K562 (cell line): ENCODE measurements around the gene ZNF296. TPM values are rescaled to one million over a fixed set of nuclear protein-coding genes. Genes with fewer than 3 reads are reported as not detected.
A peak's percentile ranks its signal among the peaks of the same experiment; 100 is the strongest.

ENCODE experiments used
- ATAC-seq: fragments of 200-7000 bp; cut with Tn5 transposase; 3 replicates; pipeline ENCODE4 v1.9.1; 2020; ENCODE audit warnings: moderate library complexity
- BruUV-seq: library from RNA; stranded (reverse); fragments of 400-500 nt; replicated peaks from 2 replicates; lab custom pipeline; 2021; lab: Mats Ljungman, UMichigan
- CTCF ChIA-PET: fragments of 300-600 bp; formaldehyde crosslinking; extraction: SDS; loops from one replicate; lab custom pipeline; 2021; ENCODE audit warnings: low intra/inter-chr PET ratio; lab: Yijun Ruan, JAX
- POLR2A ChIA-PET: fragments of 300-600, 350-650 bp; sonication (Branson Sonifier 250); formaldehyde crosslinking; extraction: SDS; loops from one replicate; lab custom pipeline; 2021; ENCODE audit warnings: antibody characterized with exemption, inconsistent platforms; lab: Yijun Ruan, JAX
- DNase-seq, 4 experiments: peaks; one replicate each; pipeline versions ENCODE4 v3.0.0 to v3.0.0-alpha.2; 2011 to 2018; ENCODE audit warnings: low spot score in 3 of 4, mixed read lengths in 3 of 4; ENCODE audit errors: extremely low read depth in 1 of 4
- FAIRE-seq: peaks from 2 replicates; lab custom pipeline; 2011; peaks lifted over from hg19 to GRCh38; lab: Jason Lieb, UNC
- H2AFZ ChIP-seq: 2 replicates; pipeline ENCODE4 v1.6.0; 2011; ENCODE audit warnings: low read depth, low read length, control low read depth, inconsistent platforms
- H3K27ac ChIP-seq: fragments of 200-600 bp; 3 replicates; pipeline ENCODE4 v1.8.0; 2011; ENCODE audit warnings: low read depth, mild to moderate bottlenecking, control low read depth, inconsistent platforms, low read length, moderate library complexity, mixed read lengths; ENCODE audit errors: extremely low read depth
- H3K27me3 ChIP-seq, 2 experiments: fragments of 300-600 bp in 1 of 2; 2 replicates in 1 of 2; 3 replicates in 1 of 2; pipeline versions ENCODE4 v1.6.0 to v1.8.0; 2011; ENCODE audit warnings: inconsistent platforms in 2 of 2, low read length in 2 of 2, mild to moderate bottlenecking in 1 of 2, mixed read lengths in 1 of 2, moderate library complexity in 1 of 2; ENCODE audit not compliant: control insufficient read depth in 2 of 2, insufficient read depth in 2 of 2
- H3K36me3 ChIP-seq: fragments of 300-600 bp; 3 replicates; pipeline ENCODE4 v1.8.0; 2011; ENCODE audit warnings: mild to moderate bottlenecking, low read length, inconsistent platforms; ENCODE audit not compliant: control insufficient read depth, insufficient read depth
- H3K4me1 ChIP-seq, 2 experiments: fragments of 200-600 bp in 1 of 2; replicated peaks in 1 of 2; 2 replicates in 1 of 2; 3 replicates in 1 of 2; pipeline versions ENCODE4 v1.5.1 to v1.8.0; 2011; ENCODE audit warnings: inconsistent platforms in 2 of 2, low read length in 2 of 2, mild to moderate bottlenecking in 1 of 2, mixed read lengths in 1 of 2, moderate library complexity in 1 of 2; ENCODE audit not compliant: control insufficient read depth in 2 of 2, insufficient read depth in 2 of 2
- H3K4me2 ChIP-seq: 2 replicates; pipeline ENCODE4 v1.6.1; 2011; ENCODE audit warnings: low read length, control low read depth, inconsistent platforms, mixed read lengths; ENCODE audit not compliant: insufficient read depth
- H3K4me3 ChIP-seq: fragments of 200-600 bp; sonication (generic), shearing (Covaris generic); 2 replicates; pipeline ENCODE4 v1.5.1; 2016; ENCODE audit warnings: control low read depth, inconsistent platforms
- H3K79me2 ChIP-seq: fragments of 200-600 bp; 3 replicates; pipeline ENCODE4 v1.8.0; 2011; ENCODE audit warnings: low read length, inconsistent platforms; ENCODE audit not compliant: control insufficient read depth, insufficient read depth
- H3K9ac ChIP-seq, 2 experiments: 2 replicates each; pipeline versions ENCODE4 v1.6.0 to v1.6.1; 2011; ENCODE audit warnings: low read depth in 2 of 2, low read length in 2 of 2, control low read depth in 1 of 2, inconsistent platforms in 1 of 2, mild to moderate bottlenecking in 1 of 2, mixed read lengths in 1 of 2; ENCODE audit not compliant: insufficient read depth in 1 of 2
- H3K9me1 ChIP-seq: one replicate; pipeline ENCODE4 v1.6.0; 2011; ENCODE audit warnings: inconsistent platforms, mild to moderate bottlenecking, low read length, moderate library complexity; ENCODE audit not compliant: control insufficient read depth, insufficient read depth
- H3K9me3 ChIP-seq: replicated peaks from 2 replicates; pipeline ENCODE4 v1.5.1; 2011; ENCODE audit warnings: low read depth, low read length, inconsistent platforms; ENCODE audit not compliant: control insufficient read depth, insufficient read depth
- H4K20me1 ChIP-seq: replicated peaks from 2 replicates; pipeline ENCODE4 v1.6.1; 2011; ENCODE audit warnings: low read length, inconsistent platforms, mixed read lengths; ENCODE audit not compliant: control insufficient read depth, insufficient read depth
- ATF4 ChIP-seq: fragments of 450-650 bp; formaldehyde crosslinking; IDR thresholded peaks from 2 replicates; pipeline ENCODE4 v1.4.0; 2022; ENCODE audit warnings: mild to moderate bottlenecking, moderate library complexity
- NFE2 ChIP-seq: IDR thresholded peaks from 2 replicates; pipeline ENCODE4 v1.6.1; 2014; ENCODE audit warnings: antibody characterized with exemption, low read depth
- NR2C1 ChIP-seq, 2 experiments: fragments of 450-650 bp; IDR thresholded peaks; 2 replicates each; pipeline ENCODE4 v1.6.1; 2017; ENCODE audit warnings: mild to moderate bottlenecking in 2 of 2, antibody characterized with exemption in 1 of 2, inconsistent platforms in 1 of 2, missing compliant biosample characterization in 1 of 2, missing genetic modification characterization in 1 of 2
- SIX5 ChIP-seq, 2 experiments: IDR thresholded peaks; 2 replicates each; pipeline ENCODE4 v1.6.1; 2011; ENCODE audit warnings: low read length in 2 of 2, borderline replicate concordance in 1 of 2, low read depth in 1 of 2, mild to moderate bottlenecking in 1 of 2, moderate library complexity in 1 of 2; ENCODE audit not compliant: insufficient read depth in 1 of 2
- SMARCA5 ChIP-seq: fragments of 450-650 bp; IDR thresholded peaks from 2 replicates; pipeline ENCODE4 v1.6.1; 2016
- TBL1XR1 ChIP-seq, 2 experiments: IDR thresholded peaks; 2 replicates each; pipeline ENCODE4 v1.6.1; 2012; ENCODE audit warnings: improper control_type of control experiment in 2 of 2, low read length in 2 of 2, mild to moderate bottlenecking in 1 of 2
- ZNF134 ChIP-seq: fragments of 250-450 bp; sonication (Bioruptor Pico); conservative IDR thresholded peaks from 2 replicates; pipeline ENCODE4 v1.4.0; 2020
- WGBS: fragments of 100-300 bp; shearing (Covaris generic); methylation state at CpG from one replicate; pipeline ENCODE4 v1.1.6; 2016; ENCODE audit warnings: low coverage, mixed read lengths; ENCODE audit not compliant: insufficient coverage; ENCODE audit errors: missing lambda C conversion rate; 5-methylcytosine and 5-hydroxymethylcytosine counted together
- in situ Hi-C: fragments of 300-500 bp; cut with MboI; formaldehyde crosslinking; loops from 4 replicates; pipeline ENCODE4 v1.15.0; 2018; ENCODE audit warnings: inconsistent platforms, mixed read lengths
- intact Hi-C: fragments of 100-400 bp; cut with micrococcal nuclease; formaldehyde crosslinking; loops from 2 replicates; pipeline ENCODE4 v1.14.2; 2022
- polyA plus RNA-seq, 8 experiments: library from polyadenylated mRNA; depleted of rRNA in 4 of 8; stranded (reverse) in 5 of 8; unstranded in 3 of 8; fragments of >200 nt; fragmentation: Nextera tagmentation in 2 of 8; fragmentation: Illumina TruSeq in 1 of 8; extraction: Ambion mirVana in 2 of 8; extraction: Trizol in 1 of 8; gene quantifications; 2 replicates each; pipeline versions ENCODE4 v1.2.1 to v1.2.3, GENCODE V29; 2011 to 2014; ENCODE audit warnings: inconsistent platforms in 1 of 8, missing spikeins in 1 of 8
- total RNA-seq, 7 experiments: library from RNA; depleted of rRNA in 6 of 7; stranded (reverse); fragments of >200 nt in 6 of 7; fragmentation: Illumina TruSeq in 2 of 7; extraction: Trizol in 2 of 7; gene quantifications; 2 replicates each; pipeline versions ENCODE4 v1.2.1 to v1.2.3, GENCODE V29; 2011 to 2021; ENCODE audit warnings: low replicate concordance in 1 of 7
- TF ChIP-seq, protein P1 (sequence below): fragments of 250-450 bp; sonication (Bioruptor Pico); IDR thresholded peaks from 2 replicates; pipeline ENCODE4 v1.5.0; 2022; ENCODE audit warnings: mild to moderate bottlenecking
- TF ChIP-seq, protein P2 (sequence below): fragments of 450-650 bp; IDR thresholded peaks from 2 replicates; pipeline ENCODE4 v1.6.1; 2017; ENCODE audit warnings: antibody characterized with exemption, mild to moderate bottlenecking

The ZNF296 gene
- total and polyA plus RNA-seq, 9 of the 15 experiments (the other 6 are each of a cell fraction or from before 2014, with no cell fraction given), result 0.03 to 8.8 (median 0.47) TPM; not detected in 1

DNA sequence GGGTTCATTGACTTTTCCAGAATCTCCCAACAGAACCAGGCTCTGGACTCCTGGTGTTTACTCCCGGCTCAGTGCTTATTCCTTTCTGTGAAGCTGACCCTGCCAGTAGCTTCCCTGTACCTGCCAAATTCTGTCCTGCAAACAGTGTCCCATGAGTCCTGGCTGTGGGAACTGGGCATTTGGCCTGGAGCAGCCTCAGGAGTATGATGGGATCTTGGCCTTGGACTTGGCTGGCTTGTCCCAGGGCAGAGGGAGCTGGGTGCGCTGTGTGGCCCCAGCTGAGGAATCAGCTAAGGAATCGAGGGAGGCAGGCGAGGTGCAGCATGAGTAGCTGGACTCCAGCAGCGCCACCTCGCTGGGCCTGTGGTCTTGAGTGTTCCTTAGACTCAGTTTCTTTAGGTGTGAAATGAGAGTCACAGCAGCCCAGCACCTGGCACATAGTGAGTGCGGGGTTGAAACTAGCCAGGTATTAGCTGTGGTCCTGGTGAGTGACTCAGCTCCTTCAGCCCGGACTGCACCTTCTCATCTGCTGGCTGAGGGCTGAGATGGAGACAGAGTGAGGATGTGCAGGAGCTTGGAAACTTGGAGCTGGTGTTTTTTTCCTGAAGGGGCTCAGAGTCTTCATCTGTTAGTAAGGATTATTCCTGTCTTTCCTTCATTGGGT is 27.1 kb downstream of the ZNF296 start:
- ChIA-PET POLR2A (interaction anchor here (0.9 to 1.7 kb wide), 6 partner anchors 8 to 296 kb away, joined by 3 to 9 read pairs (median 4); partner anchors contain the start of gene CLASRP), CTCF (no interaction called here)
- FAIRE-seq (no peak), ATAC-seq (peak; percentile 60)
- Histone ChIP-seq H2AFZ (no peak overlapping the region), H3K36me3 (peaks cover 76% of the 10 kb centered on the region), H4K20me1 (peaks cover 28% of the 10 kb centered on the region), H3K4me1 (peaks cover 3 to 8% of the 10 kb centered on the region in 2 experiments; a peak in 3 of 5 replicates), H3K9me3 (no peaks in the 10 kb centered on the region), H3K27ac (no peak overlapping the region; the same call in 2 of the 3 replicates), H3K4me3 (no peak overlapping the region)
- in situ Hi-C loops, result no loop called here
- no peak for TF ChIP-seq SIX5 (IDR thresholded peaks at IDR 0.05; ENCODE audit: borderline replicate concordance in 1 of 2, insufficient read depth in 1 of 2, low read depth in 1 of 2, low read length in 2 of 2)
- no peak for TF ChIP-seq TBL1XR1 (IDR thresholded peaks at IDR 0.05; ENCODE audit: low read length in 2 of 2)
- TF ChIP-seq, protein P1, sequence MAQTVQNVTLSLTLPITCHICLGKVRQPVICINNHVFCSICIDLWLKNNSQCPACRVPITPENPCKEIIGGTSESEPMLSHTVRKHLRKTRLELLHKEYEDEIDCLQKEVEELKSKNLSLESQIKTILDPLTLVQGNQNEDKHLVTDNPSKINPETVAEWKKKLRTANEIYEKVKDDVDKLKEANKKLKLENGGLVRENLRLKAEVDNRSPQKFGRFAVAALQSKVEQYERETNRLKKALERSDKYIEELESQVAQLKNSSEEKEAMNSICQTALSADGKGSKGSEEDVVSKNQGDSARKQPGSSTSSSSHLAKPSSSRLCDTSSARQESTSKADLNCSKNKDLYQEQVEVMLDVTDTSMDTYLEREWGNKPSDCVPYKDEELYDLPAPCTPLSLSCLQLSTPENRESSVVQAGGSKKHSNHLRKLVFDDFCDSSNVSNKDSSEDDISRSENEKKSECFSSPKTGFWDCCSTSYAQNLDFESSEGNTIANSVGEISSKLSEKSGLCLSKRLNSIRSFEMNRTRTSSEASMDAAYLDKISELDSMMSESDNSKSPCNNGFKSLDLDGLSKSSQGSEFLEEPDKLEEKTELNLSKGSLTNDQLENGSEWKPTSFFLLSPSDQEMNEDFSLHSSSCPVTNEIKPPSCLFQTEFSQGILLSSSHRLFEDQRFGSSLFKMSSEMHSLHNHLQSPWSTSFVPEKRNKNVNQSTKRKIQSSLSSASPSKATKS, result no peak
- TF ChIP-seq NR2C1 (IDR thresholded peaks at IDR 0.05), result no peak
- no peak for TF ChIP-seq NR2C1 (tag; IDR thresholded peaks at IDR 0.05)
- peak; percentile 13; the same call in 1 of the 2 replicates for TF ChIP-seq NFE2
- TF ChIP-seq SMARCA5, result no peak
- TF ChIP-seq ATF4, result no peak
- TF ChIP-seq ZNF134 (CRISPR knock-in tag), result no peak
- TF ChIP-seq, protein P2, sequence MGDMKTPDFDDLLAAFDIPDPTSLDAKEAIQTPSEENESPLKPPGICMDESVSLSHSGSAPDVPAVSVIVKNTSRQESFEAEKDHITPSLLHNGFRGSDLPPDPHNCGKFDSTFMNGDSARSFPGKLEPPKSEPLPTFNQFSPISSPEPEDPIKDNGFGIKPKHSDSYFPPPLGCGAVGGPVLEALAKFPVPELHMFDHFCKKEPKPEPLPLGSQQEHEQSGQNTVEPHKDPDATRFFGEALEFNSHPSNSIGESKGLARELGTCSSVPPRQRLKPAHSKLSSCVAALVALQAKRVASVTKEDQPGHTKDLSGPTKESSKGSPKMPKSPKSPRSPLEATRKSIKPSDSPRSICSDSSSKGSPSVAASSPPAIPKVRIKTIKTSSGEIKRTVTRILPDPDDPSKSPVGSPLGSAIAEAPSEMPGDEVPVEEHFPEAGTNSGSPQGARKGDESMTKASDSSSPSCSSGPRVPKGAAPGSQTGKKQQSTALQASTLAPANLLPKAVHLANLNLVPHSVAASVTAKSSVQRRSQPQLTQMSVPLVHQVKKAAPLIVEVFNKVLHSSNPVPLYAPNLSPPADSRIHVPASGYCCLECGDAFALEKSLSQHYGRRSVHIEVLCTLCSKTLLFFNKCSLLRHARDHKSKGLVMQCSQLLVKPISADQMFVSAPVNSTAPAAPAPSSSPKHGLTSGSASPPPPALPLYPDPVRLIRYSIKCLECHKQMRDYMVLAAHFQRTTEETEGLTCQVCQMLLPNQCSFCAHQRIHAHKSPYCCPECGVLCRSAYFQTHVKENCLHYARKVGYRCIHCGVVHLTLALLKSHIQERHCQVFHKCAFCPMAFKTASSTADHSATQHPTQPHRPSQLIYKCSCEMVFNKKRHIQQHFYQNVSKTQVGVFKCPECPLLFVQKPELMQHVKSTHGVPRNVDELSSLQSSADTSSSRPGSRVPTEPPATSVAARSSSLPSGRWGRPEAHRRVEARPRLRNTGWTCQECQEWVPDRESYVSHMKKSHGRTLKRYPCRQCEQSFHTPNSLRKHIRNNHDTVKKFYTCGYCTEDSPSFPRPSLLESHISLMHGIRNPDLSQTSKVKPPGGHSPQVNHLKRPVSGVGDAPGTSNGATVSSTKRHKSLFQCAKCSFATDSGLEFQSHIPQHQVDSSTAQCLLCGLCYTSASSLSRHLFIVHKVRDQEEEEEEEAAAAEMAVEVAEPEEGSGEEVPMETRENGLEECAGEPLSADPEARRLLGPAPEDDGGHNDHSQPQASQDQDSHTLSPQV, result no peak
- TF ChIP-seq, all 486 proteins: peak for 1
- no peak for DNase-seq
- BruUV-seq, result no TSS peak
- H3K9ac ChIP-seq, result peak overlapping the region in 1 of 2 experiments; percentile 80; a peak in 2 of 4 replicates
- peaks cover 7% of the 10 kb centered on the region for H3K9me1 ChIP-seq
- H3K4me2 ChIP-seq, result no peak overlapping the region
- H3K27me3 ChIP-seq, result no peaks in the 10 kb centered on the region
- intact Hi-C loops, result no loop called here
- 82% methylated on average over 6 of the region's 8 CpGs for WGBS
- H3K79me2 ChIP-seq, result peaks cover 67% of the 10 kb centered on the region
